ENCODE results near the gene EXOC2. TPM values are rescaled to one million over a fixed set of nuclear protein-coding genes. Genes with fewer than 3 reads are reported as not detected.
A peak's percentile ranks its signal among the peaks of the same experiment; 100 is the strongest.
"Not testable (repeated sequence)": the region's sequence is repeated elsewhere in the genome, so short reads cannot be mapped to it uniquely, and the experiment has no call there.

Gene EXOC2
- total RNA-seq, 1 donor from 2014 or later, result 22.6 TPM

DNA sequence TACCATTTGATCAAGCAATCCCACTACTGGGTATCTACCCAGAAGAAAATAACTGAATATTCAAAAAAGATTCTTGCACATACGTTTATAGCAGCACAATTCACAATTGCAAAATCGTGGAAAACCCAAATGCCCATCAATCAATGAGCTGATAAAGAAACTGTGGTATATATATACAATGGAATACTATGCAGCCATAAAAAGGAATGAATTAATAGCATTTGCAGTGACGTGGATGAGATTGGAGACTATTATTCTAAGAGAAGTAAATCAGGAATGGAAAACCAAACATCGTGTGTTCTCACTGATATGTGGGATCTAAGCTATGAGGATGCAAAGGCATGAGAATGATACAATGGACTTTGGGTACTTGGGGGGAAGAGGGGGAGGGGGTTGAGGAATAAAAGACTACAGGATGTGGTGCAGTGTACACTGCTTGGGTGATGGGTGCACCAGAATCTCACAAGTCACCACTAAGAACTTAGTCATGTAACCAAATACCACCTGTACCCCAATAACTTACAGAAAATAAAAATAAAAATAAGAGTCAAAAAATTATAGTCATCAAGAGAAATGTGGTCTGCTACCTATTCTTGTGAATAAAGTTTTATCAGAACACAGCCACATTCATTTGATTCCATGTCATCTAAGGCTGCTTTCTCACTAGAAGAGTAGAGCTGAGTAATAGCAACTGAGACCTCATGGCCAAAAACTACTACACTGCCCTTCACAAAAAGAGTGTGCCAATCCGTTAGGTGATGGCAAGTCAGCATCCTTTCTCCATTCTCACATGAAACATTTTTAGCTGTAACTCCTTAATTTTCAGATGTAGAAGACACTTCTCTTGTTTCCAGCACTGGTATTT is 27.3 kb downstream of the EXOC2 start:
- Mint-ChIP-seq H3K27ac (ENCODE audit: unreplicated experiment) (no peak overlapping the region), H3K36me3 (ENCODE audit: low read depth) (peaks cover 21% of the 10 kb centered on the region), H3K4me3 (no peak overlapping the region), H3K27me3 (ENCODE audit: low read depth) (no peaks in the 10 kb centered on the region), H3K9me3 (peaks cover 15% of the 10 kb centered on the region), H3K4me1 (peaks cover 12% of the 10 kb centered on the region)
- DNase-seq (ENCODE audit: low read depth, low spot score), result no peak
- TF ChIP-seq, protein P1, sequence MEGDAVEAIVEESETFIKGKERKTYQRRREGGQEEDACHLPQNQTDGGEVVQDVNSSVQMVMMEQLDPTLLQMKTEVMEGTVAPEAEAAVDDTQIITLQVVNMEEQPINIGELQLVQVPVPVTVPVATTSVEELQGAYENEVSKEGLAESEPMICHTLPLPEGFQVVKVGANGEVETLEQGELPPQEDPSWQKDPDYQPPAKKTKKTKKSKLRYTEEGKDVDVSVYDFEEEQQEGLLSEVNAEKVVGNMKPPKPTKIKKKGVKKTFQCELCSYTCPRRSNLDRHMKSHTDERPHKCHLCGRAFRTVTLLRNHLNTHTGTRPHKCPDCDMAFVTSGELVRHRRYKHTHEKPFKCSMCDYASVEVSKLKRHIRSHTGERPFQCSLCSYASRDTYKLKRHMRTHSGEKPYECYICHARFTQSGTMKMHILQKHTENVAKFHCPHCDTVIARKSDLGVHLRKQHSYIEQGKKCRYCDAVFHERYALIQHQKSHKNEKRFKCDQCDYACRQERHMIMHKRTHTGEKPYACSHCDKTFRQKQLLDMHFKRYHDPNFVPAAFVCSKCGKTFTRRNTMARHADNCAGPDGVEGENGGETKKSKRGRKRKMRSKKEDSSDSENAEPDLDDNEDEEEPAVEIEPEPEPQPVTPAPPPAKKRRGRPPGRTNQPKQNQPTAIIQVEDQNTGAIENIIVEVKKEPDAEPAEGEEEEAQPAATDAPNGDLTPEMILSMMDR (conservative IDR thresholded peaks at IDR 0.05), result no peak

GRCh38 chr6:663788-664187 is 29.2 kb downstream of the EXOC2 start:
- H3K4me1 Mint-ChIP-seq, result peaks cover 25% of the 10 kb centered on the region
- peaks cover 15% of the 10 kb centered on the region for H3K9me3 Mint-ChIP-seq
- H3K27me3 Mint-ChIP-seq (ENCODE audit: low read depth); H3K4me3 Mint-ChIP-seq; H3K27ac Mint-ChIP-seq (ENCODE audit: unreplicated experiment); DNase-seq (ENCODE audit: low read depth, low spot score): not testable (repeated sequence)
- H3K36me3 Mint-ChIP-seq (ENCODE audit: low read depth), result peaks cover 24% of the 10 kb centered on the region

DNA sequence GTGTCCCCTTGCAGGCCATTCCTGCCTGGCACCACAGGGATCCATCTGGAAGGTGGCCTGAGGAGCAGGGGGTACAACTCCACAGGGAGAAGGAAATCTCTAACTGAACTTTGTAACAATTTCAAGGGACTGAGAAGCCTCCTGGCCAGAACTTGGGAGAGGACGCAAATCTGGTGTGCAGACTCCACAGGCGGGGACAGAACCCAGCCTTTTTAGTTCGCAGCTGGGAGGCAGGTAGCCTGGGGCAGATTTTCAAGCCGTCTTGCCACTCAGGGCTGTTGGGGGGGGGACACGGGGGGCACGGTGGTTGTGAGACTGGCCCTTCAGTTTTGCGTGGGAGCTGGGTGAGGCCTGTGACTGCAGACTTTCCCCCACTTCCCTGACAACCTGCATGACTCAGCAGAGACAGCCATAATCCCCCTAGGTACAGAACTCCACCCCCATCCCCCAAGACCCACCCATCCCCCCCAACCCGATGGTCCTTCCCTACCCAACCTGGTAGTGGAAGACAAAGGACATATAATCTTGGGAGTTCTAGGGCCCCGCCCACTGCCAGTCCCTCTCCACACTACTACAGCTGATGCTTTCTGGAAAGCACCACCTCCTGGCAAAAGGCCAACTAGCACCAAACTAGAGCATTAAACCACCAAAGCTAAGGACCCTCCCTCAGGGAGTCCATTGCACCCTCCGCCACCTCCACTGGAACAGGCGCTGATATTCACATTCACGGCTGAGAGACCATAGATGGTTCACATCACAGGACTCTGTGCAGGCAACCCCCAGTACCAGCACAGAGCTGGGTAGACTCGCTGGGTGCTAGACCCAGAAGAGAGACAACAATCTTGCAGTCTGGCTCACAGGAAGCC is 33.0 kb downstream of the EXOC2 start:
- Mint-ChIP-seq H3K27ac (ENCODE audit: unreplicated experiment) (peak overlapping the region; percentile 88), H3K4me3 (no peak overlapping the region), H3K4me1 (peaks cover 26% of the 10 kb centered on the region), H3K27me3 (ENCODE audit: low read depth) (no peaks in the 10 kb centered on the region), H3K36me3 (ENCODE audit: low read depth) (peaks cover 25% of the 10 kb centered on the region), H3K9me3 (peaks cover 10% of the 10 kb centered on the region)
- DNase-seq (ENCODE audit: low read depth, low spot score), result no peak
- TF ChIP-seq, protein P1 (conservative IDR thresholded peaks at IDR 0.05), result no peak

- H3K27ac Mint-ChIP-seq (ENCODE audit: unreplicated experiment), result no peak overlapping the region
- no peak overlapping the region for H3K4me3 Mint-ChIP-seq
- H3K4me1 Mint-ChIP-seq, result peaks cover 26% of the 10 kb centered on the region
- H3K27me3 Mint-ChIP-seq (ENCODE audit: low read depth), result no peaks in the 10 kb centered on the region
- no peak for DNase-seq (ENCODE audit: low read depth, low spot score)
- H3K36me3 Mint-ChIP-seq (ENCODE audit: low read depth), result peaks cover 23% of the 10 kb centered on the region
- H3K9me3 Mint-ChIP-seq, result peaks cover 9% of the 10 kb centered on the region
- TF ChIP-seq, protein P1 (conservative IDR thresholded peaks at IDR 0.05), result no peak
Measured at GRCh38 chr6:658244-658643, 34.7 kb downstream of the EXOC2 start.

DNA sequence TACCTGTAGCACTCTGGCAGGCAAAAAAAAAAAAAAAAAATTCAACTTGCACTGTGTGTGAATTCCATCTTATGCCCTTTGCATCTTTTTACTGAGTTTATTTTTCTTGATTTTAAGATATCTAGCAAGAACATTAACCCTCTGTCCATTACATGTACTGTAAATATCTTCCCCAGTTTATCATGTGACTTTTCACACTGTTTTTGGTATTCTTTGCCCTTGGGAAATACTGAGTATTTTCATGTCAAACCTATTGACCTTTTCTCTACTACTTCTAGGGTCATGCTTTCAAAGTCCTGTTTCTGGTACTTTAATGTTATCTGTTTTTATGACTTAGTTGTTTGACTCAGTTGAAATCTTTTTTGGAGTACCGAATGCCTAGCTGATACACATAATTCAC is 35.2 kb downstream of the EXOC2 start:
- Mint-ChIP-seq H3K27me3 (ENCODE audit: low read depth) (no peaks in the 10 kb centered on the region), H3K36me3 (ENCODE audit: low read depth) (peaks cover 21% of the 10 kb centered on the region), H3K4me3 (no peak overlapping the region), H3K4me1 (peaks cover 26% of the 10 kb centered on the region), H3K9me3 (peaks cover 4% of the 10 kb centered on the region), H3K27ac (ENCODE audit: unreplicated experiment) (no peak overlapping the region)
- no peak for DNase-seq (ENCODE audit: low read depth, low spot score)
- TF ChIP-seq, protein P1 (conservative IDR thresholded peaks at IDR 0.05), result no peak

Measured in neural crest cell (in vitro differentiated cells).